Measurements from ENCODE around the gene APOB. TPM values are rescaled to one million over a fixed set of nuclear protein-coding genes. Genes with fewer than 3 reads are reported as not detected.

The APOB gene
- total and polyA plus RNA-seq, 9 donors: 0.13 to 4.8 (median 1.3) TPM

GRCh38 chr2:21017748-21018276 is 26.1 kb downstream of the APOB start:
- TF ChIP-seq POLR2A (IDR thresholded peaks at IDR 0.05): no peak
- no peak for TF ChIP-seq EP300 (IDR thresholded peaks at IDR 0.05)
- TF ChIP-seq, protein P1, sequence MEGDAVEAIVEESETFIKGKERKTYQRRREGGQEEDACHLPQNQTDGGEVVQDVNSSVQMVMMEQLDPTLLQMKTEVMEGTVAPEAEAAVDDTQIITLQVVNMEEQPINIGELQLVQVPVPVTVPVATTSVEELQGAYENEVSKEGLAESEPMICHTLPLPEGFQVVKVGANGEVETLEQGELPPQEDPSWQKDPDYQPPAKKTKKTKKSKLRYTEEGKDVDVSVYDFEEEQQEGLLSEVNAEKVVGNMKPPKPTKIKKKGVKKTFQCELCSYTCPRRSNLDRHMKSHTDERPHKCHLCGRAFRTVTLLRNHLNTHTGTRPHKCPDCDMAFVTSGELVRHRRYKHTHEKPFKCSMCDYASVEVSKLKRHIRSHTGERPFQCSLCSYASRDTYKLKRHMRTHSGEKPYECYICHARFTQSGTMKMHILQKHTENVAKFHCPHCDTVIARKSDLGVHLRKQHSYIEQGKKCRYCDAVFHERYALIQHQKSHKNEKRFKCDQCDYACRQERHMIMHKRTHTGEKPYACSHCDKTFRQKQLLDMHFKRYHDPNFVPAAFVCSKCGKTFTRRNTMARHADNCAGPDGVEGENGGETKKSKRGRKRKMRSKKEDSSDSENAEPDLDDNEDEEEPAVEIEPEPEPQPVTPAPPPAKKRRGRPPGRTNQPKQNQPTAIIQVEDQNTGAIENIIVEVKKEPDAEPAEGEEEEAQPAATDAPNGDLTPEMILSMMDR (IDR thresholded peaks at IDR 0.05): no peak
- intact Hi-C loops (cut with DNase I): no loop called here
- H3K9me3 ChIP-seq: peaks cover 0 to 2% of the 10 kb centered on the region in 2 donors
- H3K4me1 ChIP-seq (ENCODE audit: insufficient read depth): no peaks in the 10 kb centered on the region
- 89 to 95% (median 93%) methylated on average over 4 of the region's 4 CpGs for WGBS, 3 donors
- H3K36me3 ChIP-seq: no peaks in the 10 kb centered on the region
- H3K27me3 ChIP-seq: no peaks in the 10 kb centered on the region
- no peak overlapping the region for H3K4me3 ChIP-seq
- H3K27ac ChIP-seq: no peak overlapping the region
- DNase-seq: no peak

DNA sequence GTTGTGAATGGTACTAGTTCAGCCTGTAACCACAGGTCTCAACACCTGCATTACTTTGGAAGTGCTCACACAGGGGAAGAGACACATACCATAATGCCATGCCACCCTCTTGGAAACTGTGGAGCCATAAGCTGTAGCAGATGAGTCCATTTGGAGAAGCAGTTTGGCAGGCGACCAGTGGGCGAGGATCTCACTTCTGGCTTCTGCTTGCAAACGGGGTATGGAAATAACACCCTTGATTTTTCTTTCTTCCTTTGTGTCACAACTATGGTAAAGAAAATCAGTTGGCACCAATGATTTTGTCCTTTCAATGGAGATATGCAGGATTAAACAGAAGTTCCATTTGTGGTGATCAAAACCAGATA is 28.6 kb downstream of the APOB start:
- TF ChIP-seq EP300 (IDR thresholded peaks at IDR 0.05) (no peak), POLR2A (IDR thresholded peaks at IDR 0.05) (no peak)
- TF ChIP-seq, protein P1 (IDR thresholded peaks at IDR 0.05): no peak
- H3K36me3 ChIP-seq: no peaks in the 10 kb centered on the region
- no peaks in the 10 kb centered on the region for H3K27me3 ChIP-seq
- no peak for DNase-seq
- no peak overlapping the region for H3K4me3 ChIP-seq
- peaks cover 0 to under 1% of the 10 kb centered on the region in 2 donors for H3K9me3 ChIP-seq
- 89 to 95% (median 90%) methylated on average over 3 of the region's 3 CpGs for WGBS, 3 donors
- H3K27ac ChIP-seq: no peak overlapping the region
- H3K4me1 ChIP-seq (ENCODE audit: insufficient read depth): no peaks in the 10 kb centered on the region
- intact Hi-C loops (cut with DNase I): no loop called here

DNA sequence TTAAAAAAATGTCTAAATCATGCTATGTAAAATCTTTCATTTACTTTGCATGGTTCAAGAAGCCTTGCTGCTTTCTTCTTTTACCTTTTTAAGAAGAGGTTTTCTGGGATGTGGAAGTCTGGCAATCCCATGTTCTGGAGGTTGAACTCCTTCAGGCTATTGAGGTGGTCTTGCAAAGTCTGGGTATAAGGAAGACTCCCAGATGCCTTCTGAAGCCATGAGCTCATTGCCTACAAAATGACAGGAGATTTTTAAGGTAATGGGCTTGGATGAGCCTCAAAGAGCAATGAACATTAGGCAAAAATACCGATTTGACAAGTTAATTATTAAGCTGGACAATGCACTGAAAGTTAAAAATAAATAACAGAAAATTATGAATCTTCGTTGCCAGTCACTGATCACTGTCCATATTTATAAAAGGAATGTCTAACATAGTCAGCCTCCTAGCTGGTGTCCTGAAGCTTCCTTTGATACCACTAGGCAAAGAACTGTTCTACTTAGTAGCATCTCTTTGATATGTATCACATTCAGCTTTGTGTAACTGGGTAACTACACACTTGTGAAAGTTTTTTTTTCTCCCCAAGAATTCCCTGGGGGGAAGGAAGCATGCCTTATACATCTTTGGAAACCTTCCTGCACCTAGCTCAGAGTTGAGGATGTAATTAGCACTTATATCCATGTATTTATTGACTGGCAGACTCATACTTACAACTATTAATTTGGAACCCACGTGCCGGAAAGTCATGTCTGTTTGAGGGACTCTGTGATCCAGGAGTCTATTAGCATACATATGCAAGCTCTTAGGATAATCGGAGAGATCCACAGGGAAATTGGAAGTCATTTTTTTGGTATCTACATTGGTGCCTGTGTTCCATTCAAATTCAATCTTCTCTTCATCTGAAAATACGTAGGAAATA is 29.3 kb downstream of the APOB start:
- 83 to 87% (median 84%) methylated on average over 6 of the region's 6 CpGs for WGBS, 3 donors
- intact Hi-C loops (cut with DNase I): no loop called here

DNA sequence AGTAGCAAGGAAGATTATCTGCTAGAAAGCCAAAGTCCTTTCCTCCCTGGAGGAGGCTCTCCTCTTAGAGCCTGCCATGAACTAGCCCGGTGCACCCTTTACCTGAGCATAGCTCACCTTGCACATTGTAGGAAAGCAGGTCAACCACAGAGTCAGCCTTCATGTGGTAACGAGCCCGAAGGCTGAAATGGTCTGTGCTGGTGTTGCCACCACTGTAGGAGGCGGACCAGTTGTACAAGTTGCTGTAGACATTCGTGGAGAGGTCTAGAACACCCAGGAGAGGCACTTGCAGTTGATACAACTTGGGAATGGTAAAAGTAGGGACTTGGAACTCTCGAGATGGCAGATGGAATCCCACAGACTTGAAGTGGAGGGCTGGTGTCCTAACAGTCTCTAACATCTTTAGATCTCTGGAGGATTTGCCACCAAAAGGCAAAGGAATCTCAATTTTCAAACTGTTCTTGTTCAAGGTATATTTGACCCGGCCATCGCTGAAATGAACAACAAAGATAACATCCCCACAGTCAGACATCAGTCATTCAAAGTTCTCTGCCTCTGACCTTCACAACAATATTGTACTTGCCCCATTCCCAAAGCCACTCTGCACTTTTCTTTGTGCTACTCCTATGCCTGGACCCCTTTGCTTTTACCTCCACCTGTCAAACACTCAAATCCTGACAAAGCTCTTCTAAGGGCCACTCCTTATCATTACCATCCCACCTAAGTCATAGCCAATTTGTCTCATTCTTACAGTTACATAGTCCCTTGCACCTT is 30.6 kb downstream of the APOB start:
- H3K27ac ChIP-seq: no peak overlapping the region
- H3K4me1 ChIP-seq (ENCODE audit: insufficient read depth): no peaks in the 10 kb centered on the region
- no peak for DNase-seq
- H3K9me3 ChIP-seq: no peaks in the 10 kb centered on the region
- intact Hi-C loops (cut with DNase I): no loop called here
- no peak for TF ChIP-seq POLR2A (IDR thresholded peaks at IDR 0.05)
- no peak for TF ChIP-seq EP300 (IDR thresholded peaks at IDR 0.05)
- TF ChIP-seq, protein P1 (IDR thresholded peaks at IDR 0.05): no peak
- no peaks in the 10 kb centered on the region for H3K36me3 ChIP-seq
- 89 to 92% (median 90%) methylated on average over 8 of the region's 8 CpGs for WGBS, 3 donors
- no peaks in the 10 kb centered on the region for H3K27me3 ChIP-seq
- H3K4me3 ChIP-seq: no peak overlapping the region

More for the DNA sequence above, 29.3 kb downstream of the APOB start:
- Histone ChIP-seq H3K36me3 (no peaks in the 10 kb centered on the region), H3K27me3 (no peaks in the 10 kb centered on the region), H3K9me3 (no peaks in the 10 kb centered on the region), H3K27ac (no peak overlapping the region), H3K4me1 (ENCODE audit: insufficient read depth) (no peaks in the 10 kb centered on the region), H3K4me3 (no peak overlapping the region)
- no peak for DNase-seq
- TF ChIP-seq EP300 (IDR thresholded peaks at IDR 0.05): no peak
- TF ChIP-seq, protein P1 (IDR thresholded peaks at IDR 0.05): no peak
- no peak for TF ChIP-seq POLR2A (IDR thresholded peaks at IDR 0.05)
